HUDEP-2 (cell line): ENCODE measurements around the gene LSG1.

Source experiments
- DNase-seq, 76 experiments: peaks; one replicate each; lab custom pipeline; 2025; ENCODE audit not compliant: unreplicated experiment in 76 of 76; lab: John Stamatoyannopoulos, UW

LSG1 gene

DNA sequence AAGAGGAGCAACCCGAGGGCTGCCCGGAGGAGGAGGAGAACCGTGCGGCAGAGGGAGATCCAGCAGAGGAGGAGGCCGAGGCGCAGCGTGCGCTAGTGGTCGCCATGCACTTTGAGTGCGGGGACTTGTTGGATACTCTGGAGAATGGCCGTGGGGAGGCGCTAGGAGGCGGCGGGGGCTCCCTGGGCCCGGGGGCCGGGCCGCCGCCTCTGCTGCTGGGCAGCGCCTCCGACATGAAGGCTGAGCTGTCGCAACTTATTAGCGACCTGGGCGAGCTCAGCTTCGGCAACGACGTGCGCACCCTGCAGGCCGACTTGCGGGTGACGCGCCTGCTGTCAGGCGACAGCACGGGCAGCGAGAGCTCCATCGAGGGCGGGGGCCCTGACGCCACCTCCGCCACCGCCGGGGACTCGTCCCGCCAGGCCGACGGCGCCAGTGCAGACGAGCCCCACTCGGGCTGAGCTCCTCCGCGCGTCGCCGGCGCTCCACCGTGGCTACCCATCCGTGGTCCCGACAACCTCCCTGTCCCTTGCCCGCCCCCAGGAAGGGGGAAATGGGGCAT lies 15.7 kb upstream of the LSG1 start:
- peak in 66 of 76 experiments; percentile 3 to 72 (median 42) for DNase-seq

DNA sequence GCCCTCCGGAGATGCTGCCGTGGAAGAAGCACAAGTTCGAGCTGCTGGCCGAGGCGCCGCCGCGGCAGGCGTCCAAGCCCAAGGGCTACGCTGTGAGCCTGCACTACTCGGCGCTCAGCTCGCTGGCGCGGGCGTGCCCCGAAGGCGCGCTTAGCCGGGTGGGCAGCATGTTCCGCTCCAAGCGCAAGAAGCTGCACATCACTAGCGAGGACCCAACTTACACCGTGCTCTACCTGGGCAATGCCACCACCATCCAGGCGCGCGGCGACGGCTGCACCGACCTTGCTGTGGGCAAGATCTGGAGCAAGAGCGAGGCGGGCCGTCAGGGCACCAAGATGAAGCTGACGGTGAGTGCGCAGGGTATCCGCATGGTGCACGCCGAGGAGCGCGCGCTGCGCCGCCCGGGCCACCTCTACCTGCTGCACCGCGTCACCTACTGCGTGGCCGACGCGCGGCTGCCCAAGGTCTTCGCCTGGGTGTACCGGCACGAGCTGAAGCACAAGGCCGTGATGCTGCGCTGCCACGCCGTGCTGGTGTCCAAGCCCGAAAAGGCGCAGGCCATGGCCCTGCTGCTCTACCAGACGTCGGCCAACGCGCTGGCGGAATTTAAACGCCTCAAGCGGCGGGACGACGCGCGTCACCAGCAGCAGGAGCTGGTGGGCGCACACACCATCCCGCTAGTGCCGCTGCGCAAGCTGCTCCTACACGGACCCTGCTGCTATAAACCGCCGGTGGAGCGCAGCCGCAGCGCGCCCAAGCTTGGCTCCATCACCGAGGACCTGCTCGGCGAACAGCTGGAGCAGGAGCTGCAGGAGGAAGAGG lies 15.0 kb upstream of the LSG1 start:
- peak in 3 of 76 experiments; percentile 7 to 31 (median 28) for DNase-seq

DNA sequence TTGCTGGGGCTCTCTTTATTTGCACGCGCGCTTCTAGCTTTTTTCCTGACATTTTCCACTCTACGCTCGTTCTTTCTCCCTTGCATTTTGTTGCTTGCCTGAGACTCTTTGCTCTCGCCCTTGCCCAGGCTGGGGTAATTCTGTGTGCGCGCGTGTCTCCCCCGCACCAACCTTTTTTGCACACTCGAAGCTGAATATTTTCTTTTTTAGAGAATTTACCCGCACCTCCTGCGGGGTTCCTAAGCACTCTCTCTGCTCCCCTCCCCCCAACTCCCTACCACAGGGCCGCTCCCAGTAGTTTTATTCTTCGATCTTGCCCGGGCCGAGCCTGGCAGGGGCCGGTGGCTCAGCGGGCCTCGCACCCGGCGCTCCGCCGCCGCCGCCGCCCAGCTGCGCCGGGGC lies 14.4 kb upstream of the LSG1 start:
- DNase-seq: no peak

DNA sequence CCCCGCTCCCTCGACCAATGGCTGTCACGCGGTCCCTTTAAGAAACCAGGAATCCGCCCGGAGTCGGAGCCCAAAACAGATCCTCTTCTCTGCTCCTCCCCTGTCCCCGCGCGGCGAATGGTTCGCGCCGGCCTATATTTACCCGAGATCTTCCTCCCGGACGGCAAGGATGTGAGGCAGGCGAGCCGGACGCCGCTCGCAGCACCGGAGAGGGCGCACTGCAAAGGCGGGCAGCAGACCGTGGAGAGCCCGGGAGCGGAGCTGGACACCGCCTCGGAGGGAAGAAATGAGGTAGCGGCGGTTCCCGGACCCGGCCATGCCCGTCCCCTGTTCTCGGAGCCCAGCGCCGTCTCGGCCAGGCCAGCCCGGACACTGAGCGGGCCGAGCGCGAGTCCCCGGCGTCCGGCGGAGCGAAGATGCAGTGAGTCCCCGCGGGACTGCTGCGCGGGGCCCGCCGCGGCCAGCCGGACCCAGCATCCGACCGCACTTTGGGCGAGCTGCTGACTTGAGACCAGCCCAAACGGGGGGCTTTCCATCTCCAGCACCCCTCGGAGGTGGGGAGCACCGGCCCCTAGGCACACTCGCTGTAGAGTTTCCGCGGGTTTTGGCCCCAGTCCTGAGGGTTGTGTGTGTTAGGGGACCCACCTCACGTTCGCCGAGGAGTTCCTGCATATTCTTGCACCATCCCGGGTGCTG lies 13.9 kb upstream of the LSG1 start, which contains the start of gene FAM43A:
Gene FAM43A (plus strand): TSS at position 166 of the 696 bp plus-strand sequence. CDS start 944 bp downstream, outside the sequence.
- peak in 29 of 76 experiments; percentile 4 to 53 (median 20) for DNase-seq

DNA sequence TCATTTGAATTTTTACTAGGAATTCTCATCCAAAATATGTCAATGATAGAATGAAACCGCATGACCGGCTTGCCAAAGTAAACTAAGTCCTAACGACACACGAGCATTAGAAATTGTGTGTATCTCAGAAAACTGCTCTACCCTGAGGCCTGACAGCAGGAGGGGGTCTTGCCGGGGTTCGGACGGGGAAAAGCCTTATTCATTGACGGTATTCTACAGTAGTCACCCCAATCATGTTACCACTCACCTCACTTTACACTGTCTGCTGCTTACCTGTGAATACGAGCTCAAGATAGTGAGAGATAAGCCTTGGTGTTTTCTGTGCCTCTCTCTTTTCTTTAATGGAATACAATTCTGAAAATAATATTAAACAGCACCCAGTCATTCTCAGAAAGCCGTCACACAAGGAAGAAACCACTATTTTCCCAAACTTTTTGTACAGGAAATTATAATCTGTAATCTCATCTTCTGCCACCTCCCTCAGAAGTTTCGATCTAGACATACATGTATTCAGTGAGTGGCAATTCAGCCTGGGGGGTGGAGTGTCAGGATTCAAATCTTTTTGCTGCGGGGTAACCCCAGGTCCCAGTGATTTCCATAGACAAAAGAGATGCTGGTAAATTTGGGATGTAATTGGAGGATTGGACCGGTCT lies 13.2 kb upstream of the LSG1 start:
- DNase-seq: no peak

DNA sequence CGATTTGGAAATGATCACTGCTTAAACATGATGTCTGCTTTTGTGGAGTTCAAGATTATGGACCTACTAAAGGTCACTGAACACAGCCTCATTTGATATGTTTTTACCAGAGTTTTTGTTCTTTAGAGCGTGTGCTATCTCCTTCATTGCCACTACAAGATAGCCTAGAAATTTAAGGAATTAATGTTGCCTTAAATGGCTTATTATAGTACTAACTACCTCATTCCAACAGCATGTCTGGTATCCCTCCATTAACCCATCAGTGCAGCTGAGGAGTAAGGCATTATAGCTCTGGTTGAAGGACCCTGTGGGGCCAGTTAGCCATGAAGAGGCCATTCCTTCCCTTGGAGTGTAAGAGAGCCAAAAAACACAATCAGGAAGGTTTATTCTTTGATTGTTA lies 11.4 kb upstream of the LSG1 start:
- no peak for DNase-seq

DNA sequence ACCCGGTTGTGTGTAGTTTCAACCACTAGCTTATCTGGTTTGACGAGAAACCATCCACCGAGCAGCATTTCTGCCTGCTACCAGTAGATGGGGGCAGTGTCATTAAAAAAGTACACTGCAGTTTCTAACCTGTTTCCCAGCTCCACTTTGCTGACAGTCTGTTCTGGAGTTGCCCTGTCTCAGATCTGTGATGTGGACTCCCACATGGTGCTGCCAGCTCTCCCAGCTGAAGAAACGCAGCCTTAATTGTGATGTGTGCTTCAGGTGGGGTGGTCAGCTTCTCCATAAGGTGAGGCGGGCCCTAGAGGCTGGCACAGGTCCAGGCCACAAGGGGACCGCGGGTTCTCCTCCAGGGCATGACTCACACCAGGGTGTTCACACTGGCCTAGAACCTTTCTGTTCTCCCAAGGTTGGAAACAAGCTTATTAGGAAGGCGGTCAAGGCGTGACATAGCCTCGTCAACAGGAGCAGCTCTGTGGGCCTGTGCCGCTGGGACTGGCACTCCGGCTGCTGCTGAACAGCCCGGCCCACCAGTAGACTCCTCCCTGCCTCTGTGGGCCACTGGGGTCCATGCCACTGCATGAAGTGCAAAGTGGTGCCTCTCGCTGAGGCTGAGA lies 10.8 kb upstream of the LSG1 start:
- peak in 70 of 76 experiments; percentile 13 to 82 (median 53) for DNase-seq

DNA sequence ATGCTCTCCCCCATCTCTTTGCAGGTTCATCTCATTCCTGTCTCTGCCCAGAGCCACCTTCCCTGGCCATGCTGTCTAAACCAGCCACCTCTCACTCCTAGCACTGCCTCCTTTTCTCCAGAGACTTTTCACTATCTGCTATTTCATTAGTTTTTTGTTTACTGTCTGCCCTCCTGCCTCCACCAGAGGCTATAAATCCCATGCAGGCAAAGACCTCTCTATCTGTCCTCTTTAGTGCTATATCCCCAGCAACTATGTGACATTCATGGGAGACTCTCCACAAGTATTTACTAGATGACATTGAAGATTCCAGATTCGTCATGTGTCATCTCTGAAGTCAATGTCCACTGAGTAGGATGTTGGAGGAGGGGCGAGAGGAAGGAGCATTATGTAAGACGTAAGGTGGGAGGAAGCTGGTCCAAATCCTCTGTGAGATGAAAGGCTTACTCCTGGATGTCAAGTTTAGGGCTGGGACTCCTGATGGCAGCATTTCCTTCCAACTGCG lies 10.2 kb upstream of the LSG1 start:
- no peak for DNase-seq

DNA sequence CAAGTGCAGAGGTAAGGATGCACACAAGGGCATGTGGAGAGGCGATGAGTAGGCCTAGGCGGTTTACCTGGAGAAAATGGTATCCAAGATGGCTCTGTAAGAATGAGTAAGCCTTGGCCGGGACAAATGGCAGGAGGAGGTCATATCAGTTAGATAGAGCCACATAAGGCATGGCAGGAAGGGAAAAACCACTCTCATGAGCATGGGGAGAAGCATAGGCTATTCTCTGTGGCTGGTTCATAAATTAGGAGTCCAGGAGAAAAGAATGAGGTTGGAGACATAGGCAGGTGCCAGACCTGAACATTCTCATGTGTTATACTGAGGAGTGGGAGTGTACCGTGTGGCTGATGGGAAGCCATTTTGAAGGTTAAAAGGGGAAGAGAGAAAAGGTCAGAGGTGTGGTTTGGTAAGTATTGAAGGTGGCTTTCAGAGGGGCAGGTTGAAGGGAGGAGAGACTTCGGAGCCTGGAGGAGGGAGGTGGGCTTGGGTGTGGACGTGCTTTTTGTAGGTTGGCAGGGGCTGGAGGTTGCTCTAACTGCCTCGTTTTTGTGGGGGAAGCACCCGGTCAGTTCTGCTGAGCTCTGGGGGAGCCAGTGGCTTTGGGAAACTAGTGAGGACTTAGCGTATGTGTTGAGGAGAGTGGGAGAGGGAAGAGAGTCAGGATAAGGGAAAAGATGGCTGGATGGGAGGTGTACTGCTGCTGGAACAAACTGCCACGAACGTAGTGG lies 9.1 kb upstream of the LSG1 start:
- no peak for DNase-seq

DNA sequence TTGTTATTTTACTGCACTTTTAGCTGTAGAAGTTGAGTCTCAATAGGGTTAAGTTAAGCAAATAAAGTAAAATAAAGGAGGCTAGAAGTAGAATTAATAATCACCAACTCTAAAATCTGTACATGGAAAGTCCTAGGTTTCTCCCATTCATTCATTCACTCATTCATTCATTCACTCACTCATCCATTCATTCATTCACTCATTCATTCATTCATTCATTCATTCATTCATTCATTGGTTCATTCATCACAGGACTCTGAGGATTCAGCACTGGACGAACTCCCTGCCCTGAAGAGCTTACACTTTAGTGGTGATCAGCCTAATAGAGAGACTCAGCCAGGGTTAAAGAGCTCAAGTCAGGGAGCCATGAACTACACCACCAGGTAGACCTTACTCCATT lies 4.5 kb upstream of the LSG1 start:
- no peak for DNase-seq

DNA sequence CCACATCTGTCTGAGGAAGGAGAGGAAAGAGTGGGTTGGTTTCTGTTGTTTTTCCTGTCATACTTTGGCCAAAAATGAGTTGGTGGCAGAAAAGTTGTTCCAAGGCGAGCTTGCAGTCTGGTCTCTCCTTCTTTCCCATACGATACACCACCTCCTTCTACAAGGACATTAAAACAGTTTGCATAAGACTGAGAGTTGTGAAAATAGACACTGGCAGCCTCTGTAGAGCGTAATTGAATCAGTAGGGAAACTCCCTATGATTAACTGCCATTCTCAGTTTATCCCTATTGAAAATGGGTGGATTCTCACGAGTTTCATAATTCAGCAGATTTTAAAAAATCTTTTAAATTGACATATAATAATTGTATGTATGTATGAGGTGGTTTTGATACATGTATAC lies 3.7 kb upstream of the LSG1 start:
- DNase-seq: no peak

DNA sequence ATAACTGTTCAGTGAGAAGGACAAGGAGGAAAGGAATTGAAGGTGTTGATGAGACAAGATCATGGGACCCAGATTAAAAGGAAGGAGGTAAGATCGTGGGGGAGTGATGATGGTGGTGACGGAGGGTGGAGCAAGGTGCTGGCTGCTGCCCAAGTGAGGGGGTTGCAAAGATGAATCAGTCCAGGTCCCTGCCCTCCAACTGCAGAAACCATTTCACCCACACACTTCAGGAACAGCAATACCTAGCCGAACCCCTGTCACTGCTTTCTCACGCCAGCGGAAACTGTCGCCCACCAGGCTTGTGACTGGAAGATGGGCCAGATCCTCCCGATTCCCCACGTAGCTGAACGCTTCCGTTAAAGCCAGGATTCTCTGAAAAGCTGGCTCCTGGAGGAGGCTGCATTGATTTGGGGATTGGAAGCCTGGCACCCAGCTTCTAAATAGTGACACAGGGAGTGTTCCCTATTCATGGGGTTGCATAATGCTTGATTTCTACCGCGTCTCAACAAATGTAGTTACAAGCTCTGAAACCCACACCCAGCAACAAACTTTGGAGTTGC lies 3.2 kb upstream of the LSG1 start:
- DNase-seq: peak in 6 of 76 experiments; percentile 5 to 37 (median 17)

DNA sequence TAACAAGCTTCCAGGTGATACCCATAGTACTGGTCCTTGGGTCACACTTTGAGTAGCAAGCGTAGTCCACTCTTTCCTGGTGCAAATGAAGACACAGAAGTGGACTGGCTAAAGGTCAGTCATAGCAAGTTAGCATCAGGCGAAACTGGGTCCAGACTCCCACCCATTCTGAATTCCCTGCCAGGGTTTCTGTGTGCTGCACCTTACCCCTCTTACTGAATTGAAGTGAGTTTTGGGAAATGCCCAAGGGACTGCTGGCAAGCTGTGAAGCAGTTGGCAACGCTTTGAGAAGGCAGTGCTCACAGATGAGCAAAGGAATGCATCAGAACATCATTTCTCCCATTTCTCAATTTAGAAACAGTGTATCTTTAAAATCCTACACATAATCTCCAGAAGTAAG lies 1.8 kb upstream of the LSG1 start:
- DNase-seq: no peak

DNA sequence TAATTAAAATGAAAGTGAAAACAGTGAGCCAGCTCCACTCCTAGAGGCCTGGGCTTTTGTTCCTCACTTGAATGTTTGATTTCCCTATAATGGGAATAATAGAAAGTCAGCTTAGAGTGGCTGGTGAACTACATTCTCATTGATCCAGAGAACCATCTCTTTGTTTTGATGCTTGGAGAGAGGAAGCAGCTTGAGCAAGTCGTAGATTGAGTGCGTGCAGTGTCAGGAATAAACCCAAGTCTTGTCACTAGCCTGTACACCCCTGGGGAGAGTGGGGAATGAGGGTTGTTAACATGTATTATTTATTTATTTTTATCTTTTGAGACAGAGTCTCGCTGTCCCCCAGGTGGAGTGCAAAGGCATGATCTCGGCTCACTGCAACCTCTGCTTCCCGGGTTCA lies 885 bp upstream of the LSG1 start:
- DNase-seq: no peak

DNA sequence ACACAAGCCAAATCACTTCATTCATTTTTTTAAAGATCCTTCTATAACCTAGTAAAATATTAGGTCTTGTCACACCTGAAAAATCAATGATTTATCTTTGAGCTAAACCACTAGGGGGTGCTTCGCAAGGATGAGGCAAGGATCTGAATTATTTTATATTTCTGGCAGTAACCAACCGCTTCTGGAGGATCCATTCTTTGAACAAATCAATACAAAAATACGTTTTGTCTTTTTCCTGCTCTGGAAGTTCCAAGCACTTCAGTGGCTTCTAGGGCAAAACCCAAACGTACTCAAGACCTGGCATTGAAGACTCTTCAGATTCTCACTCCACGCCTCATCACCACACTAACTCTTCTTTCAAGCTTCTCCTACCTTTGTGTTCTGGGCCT lies 486 bp downstream of the LSG1 start:
- DNase-seq: peak in 16 of 76 experiments; percentile 3 to 40 (median 18)

DNA sequence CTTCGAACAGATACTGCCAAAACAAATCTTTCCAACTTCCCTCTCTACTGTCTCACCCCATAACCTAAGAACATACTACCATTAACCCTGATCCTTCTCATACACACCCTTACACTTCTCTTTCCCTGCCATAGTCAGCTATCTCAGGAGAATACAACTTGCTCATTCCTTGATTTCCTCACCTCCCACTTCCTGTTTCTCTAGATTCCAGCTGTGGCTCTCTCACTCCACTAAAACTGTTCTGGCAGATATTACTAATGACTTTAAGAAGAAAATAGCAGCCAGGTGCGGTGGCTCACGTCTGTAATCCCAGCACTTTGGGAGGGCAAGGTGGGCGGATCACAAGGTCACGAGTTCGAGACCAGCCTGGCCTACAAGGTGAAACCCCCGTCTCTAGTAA lies 4.6 kb downstream of the LSG1 start:
- DNase-seq: no peak

DNA sequence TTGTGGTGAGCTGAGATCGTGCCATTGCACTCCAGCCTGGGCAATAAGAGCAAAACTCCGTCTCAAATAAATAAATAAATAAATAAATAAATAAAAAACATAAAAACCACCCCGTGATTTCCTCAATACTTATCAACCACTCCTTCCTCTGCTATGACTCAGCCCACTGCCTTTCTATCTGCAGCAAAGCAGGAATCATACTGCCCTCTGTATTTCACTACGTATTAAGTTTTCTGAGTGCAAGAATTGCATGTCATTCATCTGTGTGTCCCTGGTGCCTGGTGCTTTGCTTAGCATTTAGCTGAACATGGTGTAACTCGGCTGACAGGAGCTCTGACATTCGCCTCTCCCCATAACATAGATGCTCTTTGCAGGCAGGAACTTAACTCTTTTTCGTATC lies 7.1 kb downstream of the LSG1 start:
- peak in 1 of 76 experiments; percentile 7 for DNase-seq

DNA sequence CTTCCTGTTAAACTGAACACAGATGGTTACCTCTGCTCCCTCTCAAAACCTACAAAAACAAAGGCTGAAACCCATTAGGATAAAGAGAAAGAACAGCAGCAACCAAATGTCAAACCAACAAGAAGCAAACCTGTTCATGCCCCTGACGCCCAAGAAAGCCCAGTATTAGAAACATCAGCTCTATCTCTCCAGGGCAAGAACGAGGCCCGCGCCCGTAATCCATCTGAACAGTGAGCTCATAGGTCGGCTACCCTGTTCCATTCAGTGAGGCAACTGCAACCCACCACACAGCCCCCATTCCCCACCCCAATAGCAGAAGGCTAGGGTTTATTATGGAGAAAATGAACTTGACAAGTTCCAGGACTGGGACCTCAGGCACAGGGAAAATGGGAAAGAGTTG lies 10.0 kb downstream of the LSG1 start:
- DNase-seq: no peak

DNA sequence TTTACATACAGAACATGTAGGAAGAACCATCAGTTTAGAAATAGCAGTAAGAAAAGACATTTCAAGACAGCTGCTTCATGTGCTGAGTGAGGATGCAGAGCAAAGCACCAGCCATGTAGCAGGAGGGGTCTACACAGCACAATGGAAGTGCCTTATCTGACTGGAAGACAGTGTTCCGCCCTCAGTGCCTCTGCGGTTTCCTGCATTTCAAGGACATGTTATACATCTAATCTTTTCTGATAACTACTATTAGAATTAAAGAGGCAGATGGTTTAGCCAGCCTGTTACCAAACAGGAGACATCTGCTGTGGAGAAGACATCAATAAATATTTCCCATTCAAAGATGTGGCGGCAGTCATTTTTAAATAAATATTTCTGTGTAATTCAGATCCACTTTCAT lies 10.6 kb downstream of the LSG1 start:
- peak in 51 of 76 experiments; percentile 7 to 72 (median 26) for DNase-seq
